H9 (cell line): ENCODE data around the gene NIN. TPM values are rescaled to one million over a fixed set of nuclear protein-coding genes. Genes with fewer than 3 reads are reported as not detected.

Source experiments
- DNase-seq: peaks from one replicate; pipeline ENCODE4 v3.0.0-alpha.2; 2017
- H2AFZ ChIP-seq: one replicate; pipeline ENCODE4 v1.6.1; 2013; ENCODE audit warnings: mild to moderate bottlenecking, low read length, control low read depth, moderate library complexity
- H2AK5ac ChIP-seq: 2 replicates; pipeline ENCODE4 v1.6.1; 2013; ENCODE audit warnings: low read length, control low read depth, mixed read lengths; ENCODE audit not compliant: insufficient read length
- H2BK120ac ChIP-seq: one replicate; pipeline ENCODE4 v1.6.1; 2013; ENCODE audit warnings: low read depth, mild to moderate bottlenecking, low read length, control low read depth, inconsistent platforms; ENCODE audit not compliant: poor library complexity, severe bottlenecking
- H2BK12ac ChIP-seq: 2 replicates; pipeline ENCODE4 v1.6.1; 2013; ENCODE audit warnings: low read length, control low read depth, mixed read lengths, low read depth; ENCODE audit not compliant: insufficient read length
- H2BK15ac ChIP-seq: 2 replicates; pipeline ENCODE4 v1.6.1; 2013; ENCODE audit warnings: low read depth, low read length, control low read depth
- H2BK20ac ChIP-seq: one replicate; pipeline ENCODE4 v1.6.1; 2013; ENCODE audit warnings: low read depth, mild to moderate bottlenecking, low read length, control low read depth, inconsistent platforms; ENCODE audit not compliant: poor library complexity, severe bottlenecking
- H2BK5ac ChIP-seq: 2 replicates; pipeline ENCODE4 v1.6.1; 2013; ENCODE audit warnings: low read length, control low read depth, mixed read lengths; ENCODE audit not compliant: insufficient read length
- H3K14ac ChIP-seq: 2 replicates; pipeline ENCODE4 v1.6.1; 2013; ENCODE audit warnings: low read length, control low read depth; ENCODE audit not compliant: insufficient read depth
- H3K18ac ChIP-seq: 2 replicates; pipeline ENCODE4 v1.6.1; 2013; ENCODE audit warnings: low read depth, mild to moderate bottlenecking, mixed read lengths, low read length, control low read depth; ENCODE audit not compliant: insufficient read length
- H3K23ac ChIP-seq: 2 replicates; pipeline ENCODE4 v1.6.1; 2013; ENCODE audit warnings: low read length, control low read depth, mixed read lengths, low read depth; ENCODE audit not compliant: insufficient read length
- H3K23me2 ChIP-seq: 2 replicates; pipeline ENCODE4 v1.6.1; 2013; ENCODE audit warnings: low read depth, mild to moderate bottlenecking, mixed read lengths, low read length, control low read depth; ENCODE audit not compliant: insufficient read length, poor library complexity, severe bottlenecking
- H3K27ac ChIP-seq: 2 replicates; pipeline ENCODE4 v1.5.1; 2013; ENCODE audit warnings: low read length, control low read depth, mixed read lengths, low read depth; ENCODE audit not compliant: insufficient read length
- H3K27me3 ChIP-seq: 2 replicates; pipeline ENCODE4 v1.6.1; 2013; ENCODE audit warnings: low read length, control low read depth, inconsistent platforms; ENCODE audit not compliant: insufficient read depth
- H3K4ac ChIP-seq: 2 replicates; pipeline ENCODE4 v1.6.1; 2013; ENCODE audit warnings: low read depth, mild to moderate bottlenecking, control low read depth, inconsistent platforms, low read length, moderate library complexity
- H3K4me1 ChIP-seq: 2 replicates; pipeline ENCODE4 v1.6.1; 2013; ENCODE audit warnings: low read length, control low read depth, inconsistent platforms; ENCODE audit not compliant: insufficient read depth
- H3K4me2 ChIP-seq: 2 replicates; pipeline ENCODE4 v1.6.1; 2013; ENCODE audit warnings: low read length, control low read depth, mixed read lengths; ENCODE audit not compliant: insufficient read length, insufficient read depth
- H3K56ac ChIP-seq: 2 replicates; pipeline ENCODE4 v1.6.1; 2013; ENCODE audit warnings: low read depth, mild to moderate bottlenecking, mixed read lengths, low read length, control low read depth; ENCODE audit not compliant: insufficient read length
- H3K79me1 ChIP-seq: 2 replicates; pipeline ENCODE4 v1.6.1; 2013; ENCODE audit warnings: low read depth, mild to moderate bottlenecking, moderate library complexity, low read length, control low read depth, inconsistent platforms; ENCODE audit not compliant: insufficient read depth, poor library complexity, severe bottlenecking
- H3K79me2 ChIP-seq: 2 replicates; pipeline ENCODE4 v1.6.1; 2013; ENCODE audit warnings: low read length, control low read depth, inconsistent platforms; ENCODE audit not compliant: insufficient read depth
- H3K9ac ChIP-seq: 2 replicates; pipeline ENCODE4 v1.6.1; 2013; ENCODE audit warnings: low read length, control low read depth, mixed read lengths; ENCODE audit not compliant: insufficient read length; ENCODE audit errors: extremely low read depth
- H3K9me3 ChIP-seq: one replicate; pipeline ENCODE4 v1.6.1; 2013; ENCODE audit warnings: low read depth, low read length, inconsistent platforms; ENCODE audit not compliant: control insufficient read depth
- H3T11ph ChIP-seq: one replicate; pipeline ENCODE4 v1.6.1; 2013; ENCODE audit warnings: mild to moderate bottlenecking, low read length, control low read depth, inconsistent platforms
- H4K20me1 ChIP-seq: one replicate; pipeline ENCODE4 v1.6.1; 2013; ENCODE audit not compliant: control insufficient read depth, insufficient read length, insufficient read depth
- H4K5ac ChIP-seq: 2 replicates; pipeline ENCODE4 v1.6.1; 2013; ENCODE audit warnings: low read depth, mild to moderate bottlenecking, mixed read lengths, low read length, control low read depth; ENCODE audit not compliant: insufficient read length
- H4K8ac ChIP-seq: replicated peaks from 2 replicates; pipeline ENCODE4 v1.6.1; 2013; ENCODE audit warnings: low read length, control low read depth, mixed read lengths, low read depth; ENCODE audit not compliant: insufficient read length
- H4K91ac ChIP-seq: 2 replicates; pipeline ENCODE4 v1.6.1; 2013; ENCODE audit warnings: low read depth, mild to moderate bottlenecking, moderate library complexity, mixed read lengths, low read length, control low read depth; ENCODE audit not compliant: insufficient read length
- H3K27ac Mint-ChIP-seq, 3 experiments: 2 replicates in 2 of 3; 3 replicates in 1 of 3; pipeline ENCODE4 v1.8.0; 2020 to 2021; ENCODE audit warnings: mixed read lengths in 3 of 3, mild to moderate bottlenecking in 1 of 3, moderate library complexity in 1 of 3
- H3K27me3 Mint-ChIP-seq: 2 replicates; pipeline ENCODE4 v1.8.0; 2021; ENCODE audit warnings: low read depth, mild to moderate bottlenecking, moderate library complexity, mixed read lengths
- H3K36me3 Mint-ChIP-seq, 3 experiments: 2 replicates in 2 of 3; 3 replicates in 1 of 3; pipeline ENCODE4 v1.8.0; 2020 to 2021; ENCODE audit warnings: low read depth in 3 of 3, mixed read lengths in 3 of 3; ENCODE audit not compliant: insufficient read depth in 1 of 3
- H3K4me1 Mint-ChIP-seq, 2 experiments: 2 replicates each; pipeline ENCODE4 v1.8.0; 2020; ENCODE audit warnings: mixed read lengths in 2 of 2
- H3K4me3 Mint-ChIP-seq, 2 experiments: 2 replicates in 1 of 2; 3 replicates in 1 of 2; pipeline ENCODE4 v1.8.0; 2020 to 2021; ENCODE audit warnings: mild to moderate bottlenecking in 2 of 2, mixed read lengths in 2 of 2, moderate library complexity in 1 of 2
- H3K9me3 Mint-ChIP-seq, 2 experiments: 2 replicates in 1 of 2; 3 replicates in 1 of 2; pipeline ENCODE4 v1.8.0; 2020; ENCODE audit warnings: mild to moderate bottlenecking in 2 of 2, mixed read lengths in 2 of 2, moderate library complexity in 1 of 2
- WGBS: extraction: QIAGEN DNeasy Blood & Tissue Kit; methylation state at CpG from one replicate; pipeline ENCODE4 v1.1.7; 2013; ENCODE audit warnings: missing lambda C conversion rate, low lambda C conversion rate, mixed read lengths; ENCODE audit not compliant: insufficient read length; ENCODE audit errors: extremely low coverage; 5-methylcytosine and 5-hydroxymethylcytosine counted together
- total RNA-seq: library from RNA; stranded (reverse); gene quantifications from 2 replicates; pipeline ENCODE4 v1.2.1, GENCODE V29; 2021
- TF ChIP-seq, protein P1 (sequence below): fragments of 200-600 bp; sonication (generic); conservative IDR thresholded peaks from 3 replicates; pipeline ENCODE4 v1.8.0; 2021; ENCODE audit warnings: antibody characterized with exemption, mild to moderate bottlenecking

The NIN gene
- total RNA-seq, 1 experiment from 2014 or later, result 18.4 TPM

DNA sequence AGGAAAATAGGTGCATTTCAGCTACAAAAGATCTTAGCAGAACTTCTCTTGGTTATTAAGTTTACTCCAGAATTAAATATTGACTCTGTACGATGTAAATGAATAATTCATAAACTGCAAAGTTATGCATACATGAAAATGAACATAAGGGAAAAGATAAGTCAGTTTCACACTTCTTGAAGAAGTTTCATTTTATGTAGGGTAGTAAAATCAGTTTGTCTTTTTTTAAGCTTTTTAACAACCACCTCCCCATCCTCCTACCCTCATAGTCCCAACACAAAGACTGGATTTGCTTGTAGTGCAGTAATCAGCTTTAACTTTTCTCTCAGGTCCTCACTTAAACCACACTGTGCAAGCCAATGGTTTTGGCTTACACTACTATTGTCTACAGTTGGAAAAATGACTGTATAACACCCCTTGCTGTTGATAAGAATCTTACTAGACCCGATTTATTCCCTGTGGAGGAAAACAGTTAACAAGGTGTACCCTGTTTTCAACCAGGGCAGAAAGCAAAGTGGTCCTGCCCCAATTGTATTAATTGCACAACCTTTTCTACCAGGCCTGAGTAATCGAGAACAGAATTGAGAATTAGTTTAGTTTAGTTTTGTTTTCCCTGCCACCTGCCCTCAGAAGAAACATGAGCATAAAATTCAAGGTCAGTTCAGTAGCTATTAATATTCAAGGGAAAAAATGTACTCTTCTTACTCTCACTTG lies 44.1 kb downstream of the NIN start:
- no peaks in the 10 kb centered on the region for H3K9me3 ChIP-seq
- no peaks in the 10 kb centered on the region for H3K79me1 ChIP-seq
- no peak overlapping the region for H2BK120ac ChIP-seq
- H3T11ph ChIP-seq, result no peak overlapping the region
- H3K27me3 ChIP-seq, result no peaks in the 10 kb centered on the region
- Mint-ChIP-seq H3K27ac (no peak overlapping the region; a peak in 2 of 7 replicates), H3K36me3 (peaks cover 0 to 9% (median 0%) of the 10 kb centered on the region in 3 experiments; a peak in 3 of 7 replicates), H3K9me3 (no peaks in the 10 kb centered on the region), H3K4me3 (no peak overlapping the region), H3K4me1 (peaks cover 31 to 36% of the 10 kb centered on the region in 2 experiments), H3K27me3 (no peaks in the 10 kb centered on the region)
- H3K56ac ChIP-seq, result no peak overlapping the region
- H3K23me2 ChIP-seq, result no peaks in the 10 kb centered on the region
- H2AK5ac ChIP-seq, result no peak overlapping the region
- H2BK20ac ChIP-seq, result no peak overlapping the region
- H3K4ac ChIP-seq, result no peak overlapping the region
- no peaks in the 10 kb centered on the region for H4K20me1 ChIP-seq
- H4K91ac ChIP-seq, result no peak overlapping the region
- no peak overlapping the region for H3K27ac ChIP-seq
- no peak overlapping the region for H2BK15ac ChIP-seq
- WGBS, result no CpG with 5 or more reads among the region's 3 CpGs
- no peak overlapping the region for H3K14ac ChIP-seq
- no peak overlapping the region for H3K23ac ChIP-seq
- TF ChIP-seq, protein P1, sequence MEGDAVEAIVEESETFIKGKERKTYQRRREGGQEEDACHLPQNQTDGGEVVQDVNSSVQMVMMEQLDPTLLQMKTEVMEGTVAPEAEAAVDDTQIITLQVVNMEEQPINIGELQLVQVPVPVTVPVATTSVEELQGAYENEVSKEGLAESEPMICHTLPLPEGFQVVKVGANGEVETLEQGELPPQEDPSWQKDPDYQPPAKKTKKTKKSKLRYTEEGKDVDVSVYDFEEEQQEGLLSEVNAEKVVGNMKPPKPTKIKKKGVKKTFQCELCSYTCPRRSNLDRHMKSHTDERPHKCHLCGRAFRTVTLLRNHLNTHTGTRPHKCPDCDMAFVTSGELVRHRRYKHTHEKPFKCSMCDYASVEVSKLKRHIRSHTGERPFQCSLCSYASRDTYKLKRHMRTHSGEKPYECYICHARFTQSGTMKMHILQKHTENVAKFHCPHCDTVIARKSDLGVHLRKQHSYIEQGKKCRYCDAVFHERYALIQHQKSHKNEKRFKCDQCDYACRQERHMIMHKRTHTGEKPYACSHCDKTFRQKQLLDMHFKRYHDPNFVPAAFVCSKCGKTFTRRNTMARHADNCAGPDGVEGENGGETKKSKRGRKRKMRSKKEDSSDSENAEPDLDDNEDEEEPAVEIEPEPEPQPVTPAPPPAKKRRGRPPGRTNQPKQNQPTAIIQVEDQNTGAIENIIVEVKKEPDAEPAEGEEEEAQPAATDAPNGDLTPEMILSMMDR, result no peak
- no peak overlapping the region for H4K8ac ChIP-seq
- H3K79me2 ChIP-seq, result no peaks in the 10 kb centered on the region
- no peak overlapping the region for H2AFZ ChIP-seq
- no peak overlapping the region for H3K4me2 ChIP-seq
- H2BK5ac ChIP-seq, result no peak overlapping the region
- H3K9ac ChIP-seq, result no peak overlapping the region
- no peak overlapping the region for H4K5ac ChIP-seq
- H3K4me1 ChIP-seq, result peaks cover 3% of the 10 kb centered on the region; the same call in 1 of the 2 replicates
- no peak for DNase-seq
- H3K18ac ChIP-seq, result no peak overlapping the region
- no peak overlapping the region for H2BK12ac ChIP-seq
